Stomach smooth muscle (tissue), 2 donors: ENCODE data around the gene FAM193B.
A peak's percentile ranks its signal among the peaks of the same experiment; 100 is the strongest.
"Not testable (repeated sequence)": the region's sequence is repeated elsewhere in the genome, so short reads cannot be mapped to it uniquely, and the experiment has no call there.

ENCODE experiments used
- H3K27ac ChIP-seq: one replicate; pipeline ENCODE4 v1.7.0; 2013; ENCODE audit warnings: mild to moderate bottlenecking, low read length, inconsistent platforms
- H3K27me3 ChIP-seq, 2 donors: one replicate each; pipeline ENCODE4 v1.7.0; 2013; ENCODE audit warnings: low read length in 2 of 2; ENCODE audit not compliant: insufficient read depth in 2 of 2, control insufficient read depth in 1 of 2
- H3K36me3 ChIP-seq, 2 donors: one replicate each; pipeline ENCODE4 v1.7.0; 2013; ENCODE audit warnings: low read length in 2 of 2; ENCODE audit not compliant: control insufficient read depth in 2 of 2, insufficient read depth in 2 of 2
- H3K4me1 ChIP-seq: one replicate; pipeline ENCODE4 v1.7.0; 2013; ENCODE audit warnings: low read length; ENCODE audit not compliant: control insufficient read depth, insufficient read depth
- H3K4me3 ChIP-seq, 2 donors: one replicate each; pipeline ENCODE4 v1.7.0; 2013; ENCODE audit warnings: low read length in 2 of 2
- H3K9ac ChIP-seq, 2 donors: one replicate each; pipeline ENCODE4 v1.7.0; 2013; ENCODE audit warnings: low read length in 2 of 2, mild to moderate bottlenecking in 1 of 2
- H3K9me3 ChIP-seq, 2 donors: one replicate each; pipeline ENCODE4 v1.7.0; 2013; ENCODE audit warnings: low read length in 2 of 2; ENCODE audit not compliant: control insufficient read depth in 2 of 2
- donor health status: healthy.
- donor health status: Pancreatic carcinoma.

The FAM193B gene

DNA sequence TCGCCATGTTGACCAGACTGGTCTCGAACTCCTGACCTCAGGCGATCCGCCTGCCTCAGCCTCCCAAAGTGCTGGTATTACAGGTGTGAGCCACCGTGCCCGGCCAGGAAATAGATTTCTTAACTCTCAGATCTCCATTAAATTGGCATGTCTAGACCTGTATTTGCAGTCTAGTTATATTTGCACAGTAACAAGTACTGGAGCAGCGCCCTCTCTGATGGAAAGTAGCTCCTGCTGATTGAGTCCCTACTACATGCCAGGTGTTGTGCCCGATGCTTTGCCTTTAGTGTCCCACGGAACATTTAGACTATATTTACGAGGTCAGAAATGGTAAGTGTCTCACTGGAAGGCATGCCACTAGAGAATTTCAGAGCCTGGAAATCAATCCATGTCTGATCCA lies 21.8 kb upstream of the FAM193B start:
- Histone ChIP-seq H3K9me3 (no peaks in the 10 kb centered on the region), H3K4me1 (no peaks in the 10 kb centered on the region), H3K36me3 (no peaks in the 10 kb centered on the region), H3K27ac (no peak overlapping the region), H3K27me3 (no peaks in the 10 kb centered on the region), H3K9ac (no peak overlapping the region), H3K4me3 (no peak overlapping the region)

GRCh38 chr5:177575488-177575887 lies 21.1 kb upstream of the FAM193B start:
- Histone ChIP-seq H3K27me3 (no peaks in the 10 kb centered on the region), H3K9me3 (no peaks in the 10 kb centered on the region), H3K4me3 (no peak overlapping the region), H3K36me3 (no peaks in the 10 kb centered on the region), H3K9ac (no peak overlapping the region), H3K4me1 (no peaks in the 10 kb centered on the region), H3K27ac (no peak overlapping the region)

GRCh38 chr5:177569894-177570293 lies 15.5 kb upstream of the FAM193B start:
- peaks cover 3 to 5% of the 10 kb centered on the region in 2 donors for H3K27me3 ChIP-seq
- no peak overlapping the region for H3K4me3 ChIP-seq
- H3K9me3 ChIP-seq, result no peaks in the 10 kb centered on the region
- no peak overlapping the region for H3K9ac ChIP-seq
- H3K36me3 ChIP-seq, result no peaks in the 10 kb centered on the region
- H3K4me1 ChIP-seq, result no peaks in the 10 kb centered on the region
- no peak overlapping the region for H3K27ac ChIP-seq

DNA sequence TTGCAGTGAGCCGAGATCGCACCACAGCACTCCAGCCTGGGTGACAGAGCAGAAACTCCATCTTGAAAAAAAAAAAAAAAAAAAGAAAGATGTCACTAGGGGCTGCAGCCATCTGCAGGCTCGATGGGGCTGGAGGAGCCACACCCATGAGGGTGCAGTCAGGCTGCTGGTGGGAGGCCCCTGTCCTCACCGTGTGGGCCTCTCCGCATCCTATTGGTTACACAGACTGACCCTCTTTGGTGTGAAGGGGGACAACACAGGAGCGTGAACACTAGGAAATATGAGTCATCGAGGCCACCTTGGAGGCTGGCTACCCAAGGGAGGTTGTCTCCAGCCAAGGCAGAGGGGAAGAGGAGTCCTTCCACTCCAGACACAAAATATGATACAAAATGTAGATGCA lies 14.0 kb upstream of the FAM193B start:
- Histone ChIP-seq H3K27me3 (peaks cover 3 to 5% of the 10 kb centered on the region in 2 donors), H3K4me1 (no peaks in the 10 kb centered on the region), H3K27ac (no peak overlapping the region), H3K4me3 (no peak overlapping the region), H3K9me3 (no peaks in the 10 kb centered on the region), H3K9ac (no peak overlapping the region), H3K36me3 (no peaks in the 10 kb centered on the region)

DNA sequence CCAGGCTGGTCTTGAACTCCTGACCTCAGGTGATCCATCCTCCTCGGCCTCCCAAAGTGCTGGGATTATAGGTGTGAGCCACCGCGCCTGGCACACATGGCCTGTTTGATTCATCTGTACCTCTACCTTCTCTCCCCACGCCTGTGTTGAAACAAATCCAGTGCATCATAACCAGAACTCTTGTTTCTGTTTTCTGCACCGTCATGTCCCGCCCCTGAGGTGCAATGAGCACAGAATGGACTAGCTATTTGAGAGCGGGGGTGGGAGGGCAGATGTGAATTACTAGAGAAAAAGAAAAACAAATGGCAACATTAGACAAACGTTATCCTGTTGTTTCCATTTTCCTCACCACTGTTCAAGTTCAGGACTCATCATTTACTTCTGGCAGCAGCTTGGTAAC lies 10.7 kb upstream of the FAM193B start:
- Histone ChIP-seq H3K9me3 (no peaks in the 10 kb centered on the region), H3K27me3 (peaks cover 3 to 5% of the 10 kb centered on the region in 2 donors), H3K4me1 (no peaks in the 10 kb centered on the region), H3K36me3 (no peaks in the 10 kb centered on the region), H3K4me3 (no peak overlapping the region), H3K9ac (no peak overlapping the region), H3K27ac (no peak overlapping the region)

DNA sequence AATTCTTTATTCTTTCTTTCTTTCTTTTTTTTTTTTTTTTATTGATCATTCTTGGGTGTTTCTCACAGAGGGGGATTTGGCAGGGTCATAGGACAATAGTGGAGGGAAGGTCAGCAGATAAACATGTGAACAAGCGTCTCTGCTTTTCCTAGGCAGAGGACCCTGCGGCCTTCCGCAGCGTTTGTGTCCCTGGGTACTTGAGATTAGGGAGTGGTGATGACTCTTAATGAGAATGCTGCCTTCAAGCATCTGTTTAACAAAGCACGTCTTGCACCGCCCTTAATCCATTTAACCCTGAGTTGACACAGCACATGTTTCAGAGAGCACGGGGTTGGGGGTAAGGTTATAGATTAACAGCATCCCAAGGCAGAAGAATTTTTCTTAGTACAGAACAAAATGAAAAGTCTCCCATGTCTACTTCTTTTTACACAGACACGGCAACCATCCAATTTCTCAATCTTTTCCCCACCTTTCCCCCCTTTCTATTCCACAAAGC lies 5.1 kb upstream of the FAM193B start:
- not testable (repeated sequence) for H3K36me3 ChIP-seq, H3K9me3 ChIP-seq, H3K9ac ChIP-seq, H3K27ac ChIP-seq, H3K4me3 ChIP-seq, H3K4me1 ChIP-seq, H3K27me3 ChIP-seq

GRCh38 chr5:177557796-177558195 lies 3.4 kb upstream of the FAM193B start:
- Histone ChIP-seq H3K27ac (no peak overlapping the region), H3K36me3 (no peaks in the 10 kb centered on the region), H3K4me1 (peaks cover 15% of the 10 kb centered on the region), H3K27me3 (no peaks in the 10 kb centered on the region), H3K9ac (no peak overlapping the region), H3K4me3 (no peak overlapping the region), H3K9me3 (no peaks in the 10 kb centered on the region)

GRCh38 chr5:177557041-177557647 lies 2.8 kb upstream of the FAM193B start:
- Histone ChIP-seq H3K27me3 (no peaks in the 10 kb centered on the region), H3K4me3 (no peak overlapping the region), H3K27ac (no peak overlapping the region)

DNA sequence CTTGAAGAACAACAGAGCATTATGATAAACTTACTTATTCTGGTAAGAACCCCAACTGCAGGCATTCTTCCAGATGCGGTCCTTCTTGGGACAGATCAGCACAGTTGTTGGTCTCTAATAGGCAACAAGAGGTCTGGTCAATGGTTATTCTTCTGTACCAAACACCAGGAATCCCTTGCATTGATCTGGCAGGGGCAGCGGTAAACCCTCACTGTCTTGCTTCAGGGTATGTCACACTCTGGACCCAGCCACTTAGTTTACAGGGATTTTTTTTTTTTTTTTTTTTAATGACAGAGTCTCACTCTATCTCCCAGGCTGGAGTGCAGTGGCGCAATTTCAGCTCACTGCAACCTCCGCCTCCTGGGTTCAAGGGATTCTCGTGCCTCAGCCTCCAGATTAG lies 1.3 kb upstream of the FAM193B start:
- H3K9ac ChIP-seq, result no peak overlapping the region
- H3K9me3 ChIP-seq, result no peaks in the 10 kb centered on the region
- H3K27me3 ChIP-seq, result no peaks in the 10 kb centered on the region
- H3K36me3 ChIP-seq, result peaks cover 3 to 6% of the 10 kb centered on the region in 2 donors
- no peak overlapping the region for H3K27ac ChIP-seq
- no peak overlapping the region for H3K4me3 ChIP-seq
- H3K4me1 ChIP-seq, result peaks cover 21% of the 10 kb centered on the region

More at GRCh38 chr5:177557041-177557647, 2.8 kb upstream of the FAM193B start:
- H3K9me3 ChIP-seq, result no peaks in the 10 kb centered on the region
- peaks cover 21% of the 10 kb centered on the region for H3K4me1 ChIP-seq
- peaks cover 3% of the 10 kb centered on the region in 2 donors for H3K36me3 ChIP-seq
- no peak overlapping the region for H3K9ac ChIP-seq

DNA sequence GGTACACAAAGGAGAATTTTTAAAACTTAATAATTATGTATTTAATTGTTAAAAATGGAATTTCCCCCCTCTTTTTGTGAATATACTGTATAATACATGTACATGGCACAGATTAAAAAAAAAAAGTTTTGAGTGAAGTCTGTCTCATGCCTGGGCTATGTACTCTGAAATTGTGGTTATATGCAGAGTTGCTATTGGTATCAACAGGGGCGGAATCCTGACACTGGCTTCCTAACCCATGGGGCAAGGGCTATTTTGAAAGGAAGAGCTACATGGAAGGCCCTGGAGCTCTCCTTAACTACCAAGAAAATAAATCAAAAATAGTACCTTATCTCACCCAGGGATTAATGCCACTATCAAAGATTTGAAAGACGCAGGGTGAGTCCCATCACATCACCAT lies 865 bp upstream of the FAM193B start:
- peaks cover 25% of the 10 kb centered on the region for H3K4me1 ChIP-seq
- H3K4me3 ChIP-seq, result peak overlapping the region in 1 of 2 donors; percentile 89
- H3K9ac ChIP-seq, result no peak overlapping the region
- H3K27me3 ChIP-seq, result no peaks in the 10 kb centered on the region
- peaks cover 3 to 7% of the 10 kb centered on the region in 2 donors for H3K36me3 ChIP-seq
- no peak overlapping the region for H3K27ac ChIP-seq
- no peaks in the 10 kb centered on the region for H3K9me3 ChIP-seq

DNA sequence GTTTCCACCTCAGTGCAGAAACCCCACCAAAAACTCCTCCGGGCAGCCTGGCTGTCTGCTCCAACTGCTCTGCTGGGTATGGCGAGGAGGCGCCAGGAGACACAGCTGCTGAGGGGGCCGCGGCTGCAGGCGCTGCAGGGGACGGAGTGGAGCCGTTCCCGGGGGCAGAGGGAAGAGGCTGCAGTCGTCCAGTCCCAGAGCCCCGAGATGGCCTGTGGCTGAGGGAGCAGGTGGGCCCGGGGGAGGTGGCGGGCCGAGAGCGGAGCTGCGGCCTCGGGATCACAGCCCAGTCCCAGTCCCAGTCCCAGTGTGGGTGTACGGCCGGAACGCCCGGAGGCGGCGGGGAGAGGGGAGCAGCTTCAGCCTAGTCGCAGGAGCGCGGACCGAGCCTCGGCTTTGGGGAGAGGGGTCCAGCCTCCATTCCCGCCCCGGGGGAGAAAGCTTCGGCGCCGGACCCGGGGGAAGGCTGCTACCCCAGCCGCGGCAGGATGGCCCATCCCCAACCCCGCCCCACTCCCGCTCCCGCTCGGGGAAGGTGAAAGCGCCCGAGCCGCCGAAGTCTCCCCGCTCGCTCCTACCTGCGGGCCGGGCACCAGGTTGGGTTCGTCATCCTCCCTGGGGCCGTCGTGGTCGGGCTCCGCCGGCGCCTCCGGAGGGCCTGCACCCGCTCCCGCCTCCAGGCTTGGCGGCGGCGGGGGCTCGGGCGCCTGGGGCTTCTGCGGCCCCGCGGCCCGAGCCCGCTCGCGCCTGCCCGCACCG lies 513 bp downstream of the FAM193B start:
- peak overlapping the region; percentile 60 to 73 for H3K9ac ChIP-seq
- no peaks in the 10 kb centered on the region for H3K9me3 ChIP-seq
- no peaks in the 10 kb centered on the region for H3K27me3 ChIP-seq
- H3K4me3 ChIP-seq, result peak overlapping the region; percentile 74 to 83
- peak overlapping the region; percentile 49 for H3K27ac ChIP-seq
- peaks cover 29% of the 10 kb centered on the region for H3K4me1 ChIP-seq
- H3K36me3 ChIP-seq, result peaks cover 3 to 7% of the 10 kb centered on the region in 2 donors
